IPS-18a (cell line): Measurements from ENCODE around the gene PTGDS.

Experiments used
- H3K27ac ChIP-seq: one replicate; pipeline ENCODE4 v1.5.1; 2013; ENCODE audit warnings: low read length
- H3K27me3 ChIP-seq: one replicate; pipeline ENCODE4 v1.6.1; 2013; ENCODE audit warnings: mild to moderate bottlenecking, low read length; ENCODE audit not compliant: control insufficient read depth, insufficient read depth
- H3K36me3 ChIP-seq: one replicate; pipeline ENCODE4 v1.6.1; 2013; ENCODE audit warnings: low read depth, low read length; ENCODE audit not compliant: control insufficient read depth
- H3K4me1 ChIP-seq: one replicate; pipeline ENCODE4 v1.6.1; 2013; ENCODE audit warnings: low read depth, low read length; ENCODE audit not compliant: control insufficient read depth
- H3K4me3 ChIP-seq: one replicate; pipeline ENCODE4 v1.5.1; 2013; ENCODE audit warnings: low read length
- H3K9ac ChIP-seq: one replicate; pipeline ENCODE4 v1.6.1; 2013; ENCODE audit warnings: mild to moderate bottlenecking, low read length, moderate library complexity
- H3K9me3 ChIP-seq: one replicate; pipeline ENCODE4 v1.6.1; 2013; ENCODE audit warnings: low read depth, low read length; ENCODE audit not compliant: control insufficient read depth

PTGDS gene

DNA sequence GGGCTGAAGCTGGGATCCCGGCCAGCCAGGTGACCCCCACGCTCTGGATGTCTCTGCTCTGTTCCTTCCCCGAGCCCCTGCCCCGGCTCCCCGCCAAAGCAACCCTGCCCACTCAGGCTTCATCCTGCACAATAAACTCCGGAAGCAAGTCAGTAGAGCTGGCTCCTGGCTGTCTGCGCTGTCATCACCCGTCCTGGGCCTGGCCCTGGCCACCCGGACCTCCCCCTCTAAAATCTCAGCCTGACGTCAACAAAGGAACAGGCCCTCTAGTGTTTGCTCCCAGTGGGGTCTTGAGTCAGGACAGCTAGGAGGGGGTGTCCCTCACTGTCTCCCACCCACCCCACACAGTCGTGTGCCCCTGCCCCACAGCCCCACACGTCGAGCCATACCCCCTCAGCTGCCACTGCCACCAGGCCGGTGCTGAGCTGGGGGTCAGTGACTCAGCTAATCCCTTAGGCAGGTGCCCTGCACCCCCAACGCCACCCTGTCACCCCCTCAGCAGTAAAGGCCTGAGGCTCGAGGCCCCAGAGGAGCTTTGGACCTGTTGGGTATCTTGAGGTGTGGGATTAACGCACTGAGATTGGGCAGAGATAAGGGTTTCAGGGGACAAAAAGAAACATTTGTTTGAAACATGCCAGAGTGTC is 4.4 kb downstream of the PTGDS start:
- Histone ChIP-seq H3K4me3 (no peak overlapping the region), H3K4me1 (peaks cover 3% of the 10 kb centered on the region), H3K36me3 (no peaks in the 10 kb centered on the region), H3K27ac (no peak overlapping the region), H3K27me3 (peaks cover 32% of the 10 kb centered on the region), H3K9me3 (no peaks in the 10 kb centered on the region), H3K9ac (no peak overlapping the region)

DNA sequence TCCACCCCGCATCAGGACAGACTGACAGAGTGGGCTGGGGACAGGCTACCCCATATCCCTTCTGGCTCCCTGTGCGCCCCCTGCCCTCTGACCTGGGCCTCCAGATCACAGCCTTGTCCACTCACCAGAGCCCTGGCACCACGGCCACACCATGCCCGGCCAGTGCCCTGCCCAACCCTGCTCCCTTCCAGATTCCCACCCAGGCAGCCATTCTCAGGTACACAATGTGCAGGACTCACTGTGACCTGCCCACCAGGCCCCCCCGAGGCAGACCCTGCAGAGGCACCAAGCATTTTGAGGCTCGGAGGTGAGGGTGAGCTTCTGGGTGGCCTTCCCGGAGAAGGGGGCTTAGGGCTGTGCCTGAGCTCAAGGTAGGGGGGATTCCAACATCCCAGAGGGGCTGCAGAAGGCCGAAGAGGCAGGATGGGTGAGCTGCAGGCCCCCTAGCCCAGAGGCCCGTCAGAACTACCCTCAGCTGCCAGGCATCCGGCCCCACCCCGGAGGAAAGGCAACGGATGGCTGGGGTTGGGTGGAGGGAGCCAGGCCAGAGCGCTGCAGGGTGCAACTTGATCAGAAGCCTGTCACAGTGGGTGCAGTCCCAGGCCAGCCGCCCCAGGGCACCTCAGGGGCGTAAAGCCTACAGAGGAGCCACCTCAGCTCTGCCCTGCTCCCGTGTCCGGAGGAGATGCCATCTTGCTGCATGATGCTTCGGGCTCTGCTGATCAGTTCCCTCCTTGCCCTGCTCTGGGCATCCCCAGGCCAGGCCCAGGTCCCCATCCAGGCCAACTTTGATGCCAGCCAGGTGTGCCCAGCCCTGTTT is 5.1 kb downstream of the PTGDS start, which contains the start of gene LCNL1:
Gene LCNL1, plus strand, starts transcription at position 762 of the 820 bp plus-strand sequence. CDS start 594 bp downstream, outside the sequence.
- no peaks in the 10 kb centered on the region for H3K36me3 ChIP-seq
- H3K9ac ChIP-seq = no peak within 1 kb of the TSS
- peaks cover 27% of the 10 kb centered on the region for H3K27me3 ChIP-seq
- H3K4me1 ChIP-seq = no peaks in the 10 kb centered on the region
- H3K4me3 ChIP-seq = no peak within 1 kb of the TSS
- no peak within 1 kb of the TSS for H3K27ac ChIP-seq
- H3K9me3 ChIP-seq = no peaks in the 10 kb centered on the region

DNA sequence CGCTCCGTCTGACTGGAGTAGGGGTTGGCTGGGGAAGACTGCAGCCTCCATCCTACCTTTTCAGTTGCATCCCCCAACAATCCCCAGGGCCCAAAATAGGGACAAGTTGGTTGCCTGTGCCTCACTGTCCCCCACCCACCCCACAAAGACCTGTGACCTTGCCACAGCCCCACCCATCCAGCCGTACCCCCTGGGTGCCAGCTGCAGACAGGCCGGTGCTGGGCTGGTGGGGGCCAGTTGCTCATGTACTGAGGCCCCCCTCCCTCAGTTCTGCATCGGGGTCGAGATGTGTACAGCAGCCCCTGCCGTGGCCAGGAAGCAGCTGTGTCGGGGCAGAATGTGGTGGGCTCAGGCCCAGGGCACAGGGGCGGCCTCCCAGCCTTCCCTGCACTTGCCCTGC is 5.9 kb downstream of the PTGDS start:
- Histone ChIP-seq H3K4me3 (no peak overlapping the region), H3K9ac (no peak overlapping the region), H3K36me3 (no peaks in the 10 kb centered on the region), H3K9me3 (no peaks in the 10 kb centered on the region), H3K4me1 (no peaks in the 10 kb centered on the region), H3K27me3 (peaks cover 27% of the 10 kb centered on the region), H3K27ac (no peak overlapping the region)

DNA sequence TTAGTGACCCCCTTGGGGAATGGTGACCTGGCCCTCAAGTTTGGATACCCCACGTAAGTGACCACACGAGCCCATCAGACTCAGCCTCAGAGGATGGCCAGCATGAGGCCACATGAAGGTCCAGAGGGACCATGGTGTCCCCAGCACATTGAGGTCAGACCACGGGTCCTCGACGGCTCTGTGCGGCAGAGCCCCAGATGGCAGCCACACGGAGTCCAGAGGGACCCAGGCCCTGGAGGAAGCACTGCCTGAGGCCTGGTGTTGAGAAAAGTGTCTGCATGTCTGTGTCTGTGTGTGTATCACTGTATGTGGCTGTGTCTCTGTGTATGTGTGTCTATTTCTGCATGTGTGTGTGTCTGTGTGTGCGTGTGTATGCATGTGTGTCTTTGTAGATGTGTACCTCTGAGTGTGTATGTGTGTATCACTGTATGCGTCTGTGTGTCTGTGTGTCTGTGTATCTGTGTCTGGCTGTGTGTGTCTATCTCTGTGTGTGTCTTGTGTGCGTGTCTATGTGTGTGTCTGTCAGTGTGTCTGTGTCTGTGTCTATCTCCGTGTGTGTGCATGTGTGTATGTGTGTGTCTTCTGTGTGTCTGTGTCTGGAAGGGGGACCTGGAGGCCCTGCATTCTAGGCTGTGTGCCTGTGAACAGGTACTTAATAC is 6.5 kb downstream of the PTGDS start:
- Histone ChIP-seq H3K36me3 (no peaks in the 10 kb centered on the region), H3K4me3 (no peak overlapping the region), H3K9ac (no peak overlapping the region), H3K27me3 (peaks cover 27% of the 10 kb centered on the region), H3K4me1 (no peaks in the 10 kb centered on the region), H3K27ac (no peak overlapping the region), H3K9me3 (no peaks in the 10 kb centered on the region)

DNA sequence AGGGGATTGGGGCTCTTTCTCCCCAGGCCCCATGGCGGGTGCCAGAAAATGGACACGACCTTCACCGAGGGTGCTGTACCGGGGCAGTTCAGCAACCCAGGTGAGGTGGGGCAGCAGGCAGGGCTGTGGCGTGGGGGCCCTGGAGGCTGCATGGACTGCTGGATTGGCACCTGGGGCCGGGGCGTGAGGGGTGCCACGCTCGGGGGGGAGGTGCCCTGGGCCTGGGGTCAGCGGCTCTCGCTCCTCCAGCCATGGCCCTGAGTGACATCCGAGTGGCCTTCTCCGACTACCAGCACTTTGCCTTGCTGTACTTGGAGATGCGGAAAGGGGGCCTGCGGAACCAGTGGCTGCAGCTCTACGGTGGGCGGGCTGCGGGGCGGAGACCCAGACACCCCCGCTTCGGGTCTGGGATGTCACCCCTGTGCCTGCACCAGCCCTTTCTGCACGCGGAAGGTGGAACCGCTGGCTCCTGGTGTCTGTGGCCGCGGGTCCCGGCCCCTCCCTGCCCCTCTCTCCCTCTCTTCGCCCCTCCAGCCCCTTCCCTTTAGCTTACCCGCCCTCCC is 7.2 kb downstream of the PTGDS start:
- Histone ChIP-seq H3K27ac (no peak overlapping the region), H3K9ac (no peak overlapping the region), H3K27me3 (peaks cover 27% of the 10 kb centered on the region), H3K4me3 (no peak overlapping the region), H3K9me3 (no peaks in the 10 kb centered on the region), H3K4me1 (no peaks in the 10 kb centered on the region), H3K36me3 (no peaks in the 10 kb centered on the region)

DNA sequence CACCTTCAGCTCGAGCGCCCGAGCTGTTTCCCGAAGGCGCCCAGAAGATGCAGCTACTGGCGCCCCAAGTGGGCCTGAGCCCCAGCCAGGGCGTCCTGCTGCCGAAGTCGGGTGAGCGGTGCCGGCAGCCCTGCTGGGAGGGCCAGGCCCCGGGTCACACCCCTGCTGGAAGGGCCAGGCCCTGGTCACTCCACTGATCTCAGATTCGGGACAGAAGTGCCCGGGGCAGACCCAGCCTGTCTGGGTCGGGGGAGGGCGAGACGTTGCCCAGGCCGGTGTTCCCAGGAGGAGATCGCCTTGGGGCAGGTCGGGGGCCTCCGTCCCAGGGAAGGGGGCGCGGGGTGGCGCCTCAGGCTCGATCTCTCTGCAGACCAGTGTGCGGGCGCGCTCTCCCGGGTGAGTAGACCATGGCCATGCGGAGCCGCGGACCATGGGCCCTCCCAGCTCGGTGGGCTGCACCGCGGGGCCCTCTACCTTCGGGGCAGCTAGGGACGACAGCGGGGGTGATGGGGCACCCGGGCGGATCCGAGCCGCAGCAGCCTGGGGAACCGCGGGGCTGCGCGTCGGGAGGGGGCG is 7.8 kb downstream of the PTGDS start:
- no peaks in the 10 kb centered on the region for H3K36me3 ChIP-seq
- no peaks in the 10 kb centered on the region for H3K9me3 ChIP-seq
- H3K27me3 ChIP-seq = peaks cover 27% of the 10 kb centered on the region
- H3K4me3 ChIP-seq = peak overlapping the region; percentile 17
- no peaks in the 10 kb centered on the region for H3K4me1 ChIP-seq
- H3K9ac ChIP-seq = no peak overlapping the region
- no peak overlapping the region for H3K27ac ChIP-seq

DNA sequence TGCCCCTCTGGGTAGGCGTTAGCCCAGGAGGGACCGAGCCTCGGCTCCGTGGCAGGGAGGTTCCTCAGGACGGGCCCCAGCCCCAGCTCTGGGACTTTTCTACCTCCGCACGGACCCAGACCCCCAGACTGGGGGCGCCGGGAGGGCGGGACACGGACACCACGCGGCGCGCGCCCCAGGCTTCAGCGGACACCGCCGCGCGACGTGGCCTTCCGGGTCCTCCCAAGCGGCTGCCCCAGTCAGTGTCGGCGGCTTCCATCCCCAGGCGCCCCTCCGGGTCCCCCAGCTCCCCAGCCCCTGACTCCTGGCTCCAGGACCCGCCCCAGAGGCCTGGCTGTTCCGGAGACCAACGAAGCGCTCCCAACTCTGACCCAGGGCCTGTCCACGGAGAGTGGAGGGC is 8.5 kb downstream of the PTGDS start:
- no peaks in the 10 kb centered on the region for H3K9me3 ChIP-seq
- H3K4me3 ChIP-seq = no peak overlapping the region
- no peaks in the 10 kb centered on the region for H3K36me3 ChIP-seq
- H3K4me1 ChIP-seq = no peaks in the 10 kb centered on the region
- H3K27ac ChIP-seq = no peak overlapping the region
- H3K9ac ChIP-seq = no peak overlapping the region
- H3K27me3 ChIP-seq = peaks cover 30% of the 10 kb centered on the region

DNA sequence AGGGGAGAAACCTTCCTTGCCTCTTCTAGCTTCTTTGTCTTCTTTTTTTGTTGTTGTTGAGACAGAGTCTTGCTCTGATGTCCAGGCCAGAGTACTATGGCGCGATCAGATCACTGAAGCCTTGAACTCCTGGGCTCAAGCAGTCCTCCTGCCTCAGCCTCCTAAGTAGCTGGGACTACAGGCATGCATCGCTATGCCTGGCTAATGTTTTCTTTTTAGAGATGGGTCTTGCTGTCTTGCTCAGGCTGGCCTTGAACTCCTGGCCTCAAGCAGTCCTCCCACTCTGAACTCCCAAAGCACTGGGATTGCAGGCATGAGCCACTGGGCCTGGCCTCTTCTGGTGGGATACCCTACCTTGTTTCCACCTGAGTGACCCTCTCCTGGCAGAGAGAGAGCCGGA is 11.6 kb downstream of the PTGDS start:
- Histone ChIP-seq H3K4me3 (no peak overlapping the region), H3K4me1 (no peaks in the 10 kb centered on the region), H3K36me3 (peaks cover 2% of the 10 kb centered on the region), H3K27me3 (peaks cover 35% of the 10 kb centered on the region), H3K9ac (no peak overlapping the region), H3K27ac (no peak overlapping the region), H3K9me3 (no peaks in the 10 kb centered on the region)

DNA sequence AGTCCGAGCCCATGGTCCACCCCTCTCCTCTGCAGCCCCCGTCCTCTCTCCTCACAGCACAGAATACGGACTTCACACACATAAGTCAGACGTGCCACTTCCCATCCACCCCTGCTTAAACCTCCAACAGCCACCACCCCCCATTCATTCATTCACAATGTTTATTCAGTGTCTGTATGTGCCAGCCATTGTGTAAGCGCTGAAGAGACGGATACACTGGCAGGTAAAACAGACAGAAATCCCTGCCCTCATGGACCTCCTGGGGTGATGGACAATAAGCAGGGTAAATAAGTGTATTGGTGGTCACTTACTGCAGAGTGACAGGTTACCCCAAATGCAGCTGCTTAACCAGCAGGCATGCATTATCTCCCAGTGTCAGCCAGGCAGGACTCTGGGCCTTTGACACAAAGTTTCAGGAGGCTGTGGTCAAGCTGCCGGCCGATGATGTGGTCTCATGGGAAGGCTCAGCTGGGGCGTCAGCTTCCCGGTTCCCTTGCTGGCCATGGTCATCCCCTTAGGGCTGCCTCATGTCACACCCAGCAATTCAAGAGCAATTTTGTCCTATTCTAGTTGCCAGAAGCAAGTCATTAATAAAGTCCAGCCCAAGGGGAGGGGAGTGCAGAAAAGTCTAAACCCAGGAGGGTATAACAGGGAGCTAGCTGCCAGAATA is 13.1 kb downstream of the PTGDS start:
- Histone ChIP-seq H3K4me1 (no peaks in the 10 kb centered on the region), H3K4me3 (no peak overlapping the region), H3K36me3 (peaks cover 3% of the 10 kb centered on the region), H3K27ac (no peak overlapping the region), H3K9me3 (no peaks in the 10 kb centered on the region), H3K27me3 (peaks cover 20% of the 10 kb centered on the region), H3K9ac (no peak overlapping the region)

DNA sequence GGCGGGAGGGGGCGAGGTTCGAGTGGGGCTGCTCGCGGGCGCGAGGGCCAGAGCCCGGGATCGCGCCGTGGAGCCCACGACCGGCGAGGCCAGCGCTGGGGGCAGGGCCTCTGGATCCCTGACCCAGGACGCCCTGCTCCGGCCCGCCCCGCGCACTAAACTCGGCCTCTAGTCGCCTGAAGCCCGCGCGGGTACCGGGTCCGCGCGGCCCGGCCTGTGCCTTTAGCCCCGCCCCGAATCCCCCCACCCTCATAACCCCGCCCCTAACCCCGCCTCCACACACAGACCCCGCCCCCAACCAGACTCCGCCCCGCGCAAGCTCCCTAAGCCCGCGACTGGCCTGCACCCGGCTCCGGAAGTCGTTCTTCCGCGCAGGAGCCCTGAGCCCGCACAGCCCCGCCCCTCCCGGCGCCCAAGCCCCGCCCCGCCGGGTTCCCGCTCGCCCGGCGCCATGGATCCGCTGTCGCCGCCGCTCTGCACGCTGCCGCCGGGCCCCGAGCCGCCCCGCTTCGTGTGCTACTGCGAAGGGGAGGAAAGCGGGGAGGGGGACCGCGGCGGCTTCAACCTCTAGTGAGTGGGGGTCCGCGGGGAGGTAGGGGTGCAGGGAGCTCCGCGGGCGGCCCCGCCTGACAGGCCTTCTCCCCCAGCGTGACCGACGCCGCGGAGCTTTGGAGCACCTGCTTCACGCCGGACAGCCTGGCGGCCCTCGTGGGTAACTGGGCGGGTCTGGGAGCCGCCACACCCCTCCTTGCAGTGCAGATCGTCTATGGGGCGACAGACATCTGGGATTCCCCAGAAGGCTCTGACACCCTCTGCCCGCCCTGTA is 14.9 kb downstream of the PTGDS start, which contains the start of gene PAXX:
Gene PAXX, plus strand, starts transcription at position 430 of the 826 bp plus-strand sequence. Its CDS starts 22 bp downstream, at position 452.
- Histone ChIP-seq H3K27me3 (peaks cover 9% of the 10 kb centered on the region), H3K27ac (no peak within 1 kb of the TSS), H3K4me3 (peak within 1 kb of the TSS; percentile 79), H3K9ac (peak within 1 kb of the TSS; percentile 68), H3K4me1 (peaks cover 6% of the 10 kb centered on the region), H3K36me3 (peaks cover 3% of the 10 kb centered on the region), H3K9me3 (no peaks in the 10 kb centered on the region)
